Left hindlimb (tissue), 1 donor: ENCODE data around the gene CD33.
"Not testable (repeated sequence)": the region's sequence is repeated elsewhere in the genome, so short reads cannot be mapped to it uniquely, and the experiment has no call there.

Source experiments
- DNase-seq: peaks from one replicate; pipeline ENCODE4 v3.0.0-alpha.2; 2018

CD33 gene

GRCh38 chr19:51210874-51211361 is 14.0 kb upstream of the CD33 start:
- DNase-seq = not testable (repeated sequence)

GRCh38 chr19:51211833-51212232 is 13.0 kb upstream of the CD33 start:
- DNase-seq = no peak

- DNase-seq = no peak
Observed at GRCh38 chr19:51219307-51219706, 5.6 kb upstream of the CD33 start.

- no peak for DNase-seq
Observed at GRCh38 chr19:51219971-51220370, 4.9 kb upstream of the CD33 start.

GRCh38 chr19:51220996-51221395 is 3.9 kb upstream of the CD33 start:
- DNase-seq = no peak

- no peak for DNase-seq
Observed at GRCh38 chr19:51224163-51224641, 678 bp upstream of the CD33 start.

GRCh38 chr19:51226067-51226466 is 1.2 kb downstream of the CD33 start:
- no peak for DNase-seq

- no peak for DNase-seq
Observed at GRCh38 chr19:51227326-51227725, 2.4 kb downstream of the CD33 start.

- no peak for DNase-seq
Observed at GRCh38 chr19:51227966-51228365, 3.1 kb downstream of the CD33 start.

- no peak for DNase-seq
Observed at GRCh38 chr19:51240866-51241265, 16.0 kb downstream of the CD33 start.

GRCh38 chr19:51242881-51243630 is 18.2 kb downstream of the CD33 start:
- no peak for DNase-seq

GRCh38 chr19:51246164-51246552 is 21.3 kb downstream of the CD33 start:
- no peak for DNase-seq

GRCh38 chr19:51247972-51248590 is 23.2 kb downstream of the CD33 start:
- no peak for DNase-seq

- DNase-seq = no peak
Observed at GRCh38 chr19:51250786-51251467, 26.0 kb downstream of the CD33 start, which contains the start of gene SIGLECL1. TSS of gene SIGLECL1 (plus strand) at chr19:51251080. CDS start at chr19:51264073, 12,993 bp downstream.

GRCh38 chr19:51251468-51251820 is 26.6 kb downstream of the CD33 start:
- DNase-seq = no peak

GRCh38 chr19:51252306-51253079 is 27.6 kb downstream of the CD33 start:
- no peak for DNase-seq

- no peak for DNase-seq
Observed at GRCh38 chr19:51253088-51253806, 28.4 kb downstream of the CD33 start.

- no peak for DNase-seq
Observed at GRCh38 chr19:51256155-51256625, 31.3 kb downstream of the CD33 start.

- DNase-seq = no peak
Observed at GRCh38 chr19:51257471-51257870, 32.6 kb downstream of the CD33 start.

GRCh38 chr19:51258165-51259160 is 33.6 kb downstream of the CD33 start:
- no peak for DNase-seq
